Right lobe of liver (tissue), 6 donors: Measurements from ENCODE around the gene DACH1. TPM values are rescaled to one million over a fixed set of nuclear protein-coding genes. Genes with fewer than 3 reads are reported as not detected.

ENCODE experiments used
- ATAC-seq, 4 donors: fragments of 200-7000 bp; cut with Tn5 transposase; one replicate each; pipeline ENCODE4 v1.9.1; 2020; ENCODE audit warnings: mild to moderate bottlenecking in 4 of 4, moderate library complexity in 4 of 4
- DNase-seq, 3 donors: peaks; one replicate each; pipeline ENCODE4 v3.0.0-alpha.2; 2020
- H3K27ac ChIP-seq, 3 donors: fragments of 200-600 bp; one replicate each; pipeline ENCODE4 v1.8.0; 2022
- H3K27me3 ChIP-seq, 2 donors: fragments of 200-600 bp; one replicate each; pipeline ENCODE4 v1.8.0; 2022
- H3K36me3 ChIP-seq, 4 donors: fragments of 200-600 bp; sonication (generic) in 1 of 4; one replicate each; pipeline versions ENCODE4 v1.5.1 to v1.8.0; 2017 to 2022; ENCODE audit warnings: control low read depth in 1 of 4
- H3K4me1 ChIP-seq, 4 donors: fragments of 200-600 bp; sonication (generic) in 1 of 4; one replicate each; pipeline versions ENCODE4 v1.5.1 to v1.8.0; 2017 to 2022; ENCODE audit warnings: control low read depth in 1 of 4
- H3K4me3 ChIP-seq, 3 donors: fragments of 200-600 bp; one replicate each; pipeline ENCODE4 v1.8.0; 2022
- H3K9me3 ChIP-seq, 4 donors: fragments of 200-600 bp; sonication (generic) in 1 of 4; one replicate each; pipeline versions ENCODE4 v1.5.1 to v1.8.0; 2017 to 2022; ENCODE audit warnings: control low read depth in 1 of 4
- POLR2A ChIP-seq: fragments of 450-650 bp; IDR thresholded peaks from one replicate; pipeline ENCODE4 v1.6.1; 2017; ENCODE audit warnings: antibody characterized with exemption, mild to moderate bottlenecking
- WGBS: methylation state at CpG from one replicate; pipeline ENCODE4 v1.1.6; 2018; ENCODE audit warnings: low coverage, low lambda C conversion rate; ENCODE audit not compliant: insufficient coverage; ENCODE audit errors: missing lambda C conversion rate; 5-methylcytosine and 5-hydroxymethylcytosine counted together
- intact Hi-C, 2 donors: fragments of 100-400 bp; cut with DNase I; formaldehyde crosslinking; loops; one replicate each; pipeline versions ENCODE4 v1.11.2 to v1.14.1; 2022
- total RNA-seq, 6 experiments: library from RNA; depleted of rRNA in 2 of 6; stranded (reverse); fragments of >200 nt in 2 of 6; fragmentation: NEBNext Ultra II Directional in 3 of 6; extraction: Animal tissue kit (Norgen Biotek cat#: 25700) in 3 of 6; gene quantifications; one replicate each; pipeline versions ENCODE4 v1.1.0 to v1.2.4, GENCODE V29; 2016 to 2023
- TF ChIP-seq, protein P1 (sequence below), 4 donors: fragments of 200-600 bp in 3 of 4; fragments of 450-650 bp in 1 of 4; IDR thresholded peaks; one replicate each; pipeline versions ENCODE4 v1.5.1 to v1.8.0; 2016 to 2022; ENCODE audit warnings: antibody characterized with exemption in 4 of 4, mild to moderate bottlenecking in 2 of 4
- donor health status: DM: no; HTN: yes; CAD: no.
- donor health status: DM: no; HTN: no; CAD: no.
- donor health status: DM: no; HTN: no; CAD: no.
- donor health status: DM: no; HTN: yes; CAD: no.
- donor health status: DM: no; HTN: yes; CAD: no.

Gene DACH1
- total RNA-seq, 6 experiments from 2014 or later: 0.80 to 1.5 (median 0.94) TPM

DNA sequence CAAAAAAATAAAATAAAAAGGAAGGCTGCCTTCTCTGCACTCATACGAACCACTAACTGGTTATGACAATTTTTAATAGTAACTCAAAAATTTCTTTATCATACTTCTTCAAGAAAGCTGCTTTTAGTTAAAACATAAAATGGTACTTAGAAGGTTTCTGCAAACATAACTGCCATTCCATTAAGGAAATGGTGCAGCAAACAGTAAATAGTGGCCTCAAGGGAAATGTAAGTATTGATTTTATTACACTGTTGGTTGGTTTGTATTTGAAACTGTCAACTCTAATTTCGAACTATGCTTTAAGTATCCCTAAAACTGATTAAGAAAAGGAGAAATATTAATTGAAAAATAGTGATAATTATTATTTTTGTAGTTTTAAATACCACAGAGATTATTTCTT, 278.0 kb downstream of the DACH1 start:
- Histone ChIP-seq H3K27ac (no peak overlapping the region), H3K9me3 (no peaks in the 10 kb centered on the region), H3K27me3 (no peaks in the 10 kb centered on the region), H3K4me3 (no peak overlapping the region), H3K4me1 (no peaks in the 10 kb centered on the region), H3K36me3 (no peaks in the 10 kb centered on the region)
- ATAC-seq: no peak
- TF ChIP-seq, protein P1, sequence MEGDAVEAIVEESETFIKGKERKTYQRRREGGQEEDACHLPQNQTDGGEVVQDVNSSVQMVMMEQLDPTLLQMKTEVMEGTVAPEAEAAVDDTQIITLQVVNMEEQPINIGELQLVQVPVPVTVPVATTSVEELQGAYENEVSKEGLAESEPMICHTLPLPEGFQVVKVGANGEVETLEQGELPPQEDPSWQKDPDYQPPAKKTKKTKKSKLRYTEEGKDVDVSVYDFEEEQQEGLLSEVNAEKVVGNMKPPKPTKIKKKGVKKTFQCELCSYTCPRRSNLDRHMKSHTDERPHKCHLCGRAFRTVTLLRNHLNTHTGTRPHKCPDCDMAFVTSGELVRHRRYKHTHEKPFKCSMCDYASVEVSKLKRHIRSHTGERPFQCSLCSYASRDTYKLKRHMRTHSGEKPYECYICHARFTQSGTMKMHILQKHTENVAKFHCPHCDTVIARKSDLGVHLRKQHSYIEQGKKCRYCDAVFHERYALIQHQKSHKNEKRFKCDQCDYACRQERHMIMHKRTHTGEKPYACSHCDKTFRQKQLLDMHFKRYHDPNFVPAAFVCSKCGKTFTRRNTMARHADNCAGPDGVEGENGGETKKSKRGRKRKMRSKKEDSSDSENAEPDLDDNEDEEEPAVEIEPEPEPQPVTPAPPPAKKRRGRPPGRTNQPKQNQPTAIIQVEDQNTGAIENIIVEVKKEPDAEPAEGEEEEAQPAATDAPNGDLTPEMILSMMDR (IDR thresholded peaks at IDR 0.05): no peak
- no peak for TF ChIP-seq POLR2A
- intact Hi-C loops: no loop called here
- DNase-seq: no peak
- 54% methylated on average over 2 of the region's 2 CpGs for WGBS

DNA sequence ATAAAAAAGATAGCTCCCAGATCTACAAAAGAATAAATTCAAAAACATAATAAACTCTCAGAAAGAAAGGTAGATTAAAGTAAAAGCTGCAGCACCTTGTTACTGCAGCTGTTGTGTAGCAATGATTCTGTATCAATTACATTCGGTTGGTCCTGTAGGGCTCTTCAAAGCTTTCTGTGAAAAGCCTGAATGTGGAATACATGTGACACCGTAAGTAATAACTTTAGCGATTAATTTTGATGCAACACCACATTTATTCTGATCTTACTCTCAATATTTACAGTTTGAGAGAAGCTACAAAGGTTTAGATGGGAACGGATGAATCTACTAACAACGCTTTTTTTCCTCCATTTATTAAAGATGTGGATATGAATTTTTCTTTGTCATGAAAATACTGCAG, 279.2 kb downstream of the DACH1 start:
- ATAC-seq (no peak), DNase-seq (no peak)
- no peak overlapping the region for H3K27ac ChIP-seq
- no peaks in the 10 kb centered on the region for H3K4me1 ChIP-seq
- no peaks in the 10 kb centered on the region for H3K36me3 ChIP-seq
- H3K9me3 ChIP-seq: no peaks in the 10 kb centered on the region
- intact Hi-C loops: no loop called here
- no peak overlapping the region for H3K4me3 ChIP-seq
- WGBS: 65% methylated on average over 5 of the region's 5 CpGs
- TF ChIP-seq, protein P1 (IDR thresholded peaks at IDR 0.05): no peak
- TF ChIP-seq POLR2A: no peak
- no peaks in the 10 kb centered on the region for H3K27me3 ChIP-seq

DNA sequence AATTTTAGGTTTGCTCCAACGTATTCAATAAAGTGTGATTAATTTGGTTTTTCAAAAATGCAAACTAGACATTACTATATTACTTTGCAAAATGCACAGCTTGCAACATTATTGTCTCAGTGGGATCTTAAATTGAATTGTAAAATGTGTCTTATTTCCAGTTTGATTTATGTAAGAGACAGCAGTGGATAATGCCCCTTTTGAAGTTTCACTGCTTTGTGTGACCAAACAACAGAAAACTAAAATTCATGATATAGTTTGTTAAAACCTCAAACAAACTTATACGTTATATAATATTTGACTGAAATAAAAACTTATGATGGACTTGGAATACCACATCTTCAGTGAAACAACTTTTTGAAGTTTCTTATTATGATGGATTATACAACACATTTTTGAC, 279.8 kb downstream of the DACH1 start:
- WGBS: 40% methylated on average over 2 of the region's 2 CpGs

DNA sequence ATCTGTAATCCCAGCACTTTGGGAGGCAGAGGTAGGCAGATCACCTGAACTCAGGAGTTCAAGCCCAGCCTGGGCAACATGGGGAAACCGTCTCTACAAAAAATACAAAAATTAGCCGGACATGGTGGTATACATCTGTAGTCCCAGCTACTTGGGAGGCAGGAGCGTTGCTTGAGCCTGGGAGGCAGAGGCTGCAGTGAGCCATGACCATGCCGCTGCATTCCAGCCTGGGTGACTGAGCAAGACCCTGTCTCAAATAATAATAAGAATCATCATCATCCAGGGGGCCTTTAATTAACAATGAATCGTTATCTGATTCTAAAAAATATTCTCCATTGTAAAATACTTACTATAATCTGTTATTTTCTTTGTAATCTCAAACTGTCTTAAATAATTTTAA, 283.4 kb downstream of the DACH1 start:
- ATAC-seq (no peak), DNase-seq (no peak)
- no peaks in the 10 kb centered on the region for H3K9me3 ChIP-seq
- intact Hi-C loops: no loop called here
- H3K4me3 ChIP-seq: no peak overlapping the region
- no peaks in the 10 kb centered on the region for H3K4me1 ChIP-seq
- TF ChIP-seq POLR2A: no peak
- TF ChIP-seq, protein P1 (IDR thresholded peaks at IDR 0.05): no peak
- no peak overlapping the region for H3K27ac ChIP-seq
- no peaks in the 10 kb centered on the region for H3K36me3 ChIP-seq
- no peaks in the 10 kb centered on the region for H3K27me3 ChIP-seq
- WGBS: 68% methylated on average over 4 of the region's 5 CpGs

More for the DNA sequence above, 279.8 kb downstream of the DACH1 start:
- intact Hi-C loops: no loop called here
- H3K9me3 ChIP-seq: no peaks in the 10 kb centered on the region
- no peaks in the 10 kb centered on the region for H3K27me3 ChIP-seq
- TF ChIP-seq, protein P1 (IDR thresholded peaks at IDR 0.05): no peak
- TF ChIP-seq POLR2A: no peak
- no peak for DNase-seq
- H3K36me3 ChIP-seq: no peaks in the 10 kb centered on the region
- ATAC-seq: no peak
- no peak overlapping the region for H3K4me3 ChIP-seq
- no peak overlapping the region for H3K27ac ChIP-seq
- H3K4me1 ChIP-seq: no peaks in the 10 kb centered on the region

DNA sequence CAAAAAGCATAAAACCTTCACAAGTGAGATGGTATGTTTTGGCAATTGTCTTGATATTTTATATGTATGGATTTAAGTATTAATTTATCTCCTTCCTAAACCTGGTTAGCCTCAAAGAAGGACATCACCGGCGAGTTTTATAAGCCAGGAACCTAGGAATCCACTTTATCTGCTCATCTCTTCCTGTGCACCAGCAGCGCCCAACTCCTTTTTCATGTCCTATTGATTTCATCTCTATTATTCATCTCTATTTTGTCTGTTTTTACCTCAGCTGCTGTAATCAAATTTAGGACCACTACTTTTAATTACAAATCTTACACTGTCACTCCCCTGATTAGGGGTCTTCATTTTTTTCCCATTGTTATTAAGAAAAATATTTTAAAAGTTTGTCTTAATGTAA, 286.4 kb downstream of the DACH1 start:
- H3K4me1 ChIP-seq: no peaks in the 10 kb centered on the region
- no peak overlapping the region for H3K4me3 ChIP-seq
- no peaks in the 10 kb centered on the region for H3K36me3 ChIP-seq
- intact Hi-C loops: no loop called here
- WGBS: 58% methylated on average over 3 of the region's 3 CpGs
- no peaks in the 10 kb centered on the region for H3K9me3 ChIP-seq
- TF ChIP-seq, protein P1 (IDR thresholded peaks at IDR 0.05): no peak
- no peak for TF ChIP-seq POLR2A
- ATAC-seq (no peak), DNase-seq (no peak)
- H3K27me3 ChIP-seq: no peaks in the 10 kb centered on the region
- no peak overlapping the region for H3K27ac ChIP-seq
